Body of pancreas (tissue), 4 donors: Measurements from ENCODE around the gene LCK.

Experiments
- POLR2A ChIP-seq, 3 donors: fragments of 450-650 bp; IDR thresholded peaks; one replicate each; pipeline ENCODE4 v1.6.1; 2016; ENCODE audit warnings: antibody characterized with exemption in 3 of 3, mild to moderate bottlenecking in 2 of 3
- TF ChIP-seq, protein P1 (sequence below), 7 experiments: fragments of 450-650 bp in 4 of 7; fragments of 200-600 bp in 3 of 7; sonication (generic) in 3 of 7; IDR thresholded peaks; one replicate each; pipeline ENCODE4 v1.5.1; 2016 to 2019; ENCODE audit warnings: antibody characterized with exemption in 7 of 7

DNA sequence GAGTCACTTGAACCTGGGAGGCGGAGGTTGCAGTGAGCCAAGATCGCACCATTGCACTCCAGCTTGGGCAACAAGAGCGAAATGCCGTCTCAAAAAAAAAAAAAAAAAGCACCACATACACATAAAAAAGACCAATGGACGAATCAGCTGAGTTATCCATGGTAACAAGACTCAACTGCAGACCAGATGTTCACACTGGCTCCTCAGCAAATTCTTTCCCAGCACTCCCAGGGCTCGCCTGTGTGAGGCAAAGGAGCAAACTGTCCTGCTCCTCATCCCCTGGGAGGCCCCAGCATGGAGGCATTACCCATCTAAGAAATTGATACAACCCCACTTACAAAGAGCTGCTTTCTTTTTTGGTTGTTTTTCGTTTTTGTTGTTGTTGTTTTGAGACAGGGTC lies 32.0 kb upstream of the LCK start:
- TF ChIP-seq, protein P1, sequence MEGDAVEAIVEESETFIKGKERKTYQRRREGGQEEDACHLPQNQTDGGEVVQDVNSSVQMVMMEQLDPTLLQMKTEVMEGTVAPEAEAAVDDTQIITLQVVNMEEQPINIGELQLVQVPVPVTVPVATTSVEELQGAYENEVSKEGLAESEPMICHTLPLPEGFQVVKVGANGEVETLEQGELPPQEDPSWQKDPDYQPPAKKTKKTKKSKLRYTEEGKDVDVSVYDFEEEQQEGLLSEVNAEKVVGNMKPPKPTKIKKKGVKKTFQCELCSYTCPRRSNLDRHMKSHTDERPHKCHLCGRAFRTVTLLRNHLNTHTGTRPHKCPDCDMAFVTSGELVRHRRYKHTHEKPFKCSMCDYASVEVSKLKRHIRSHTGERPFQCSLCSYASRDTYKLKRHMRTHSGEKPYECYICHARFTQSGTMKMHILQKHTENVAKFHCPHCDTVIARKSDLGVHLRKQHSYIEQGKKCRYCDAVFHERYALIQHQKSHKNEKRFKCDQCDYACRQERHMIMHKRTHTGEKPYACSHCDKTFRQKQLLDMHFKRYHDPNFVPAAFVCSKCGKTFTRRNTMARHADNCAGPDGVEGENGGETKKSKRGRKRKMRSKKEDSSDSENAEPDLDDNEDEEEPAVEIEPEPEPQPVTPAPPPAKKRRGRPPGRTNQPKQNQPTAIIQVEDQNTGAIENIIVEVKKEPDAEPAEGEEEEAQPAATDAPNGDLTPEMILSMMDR (IDR thresholded peaks at IDR 0.05): no peak
- no peak for TF ChIP-seq POLR2A (IDR thresholded peaks at IDR 0.05)
